ENCODE measurements around the gene CLK2.
"Not testable (repeated sequence)": the region's sequence is repeated elsewhere in the genome, so short reads cannot be mapped to it uniquely, and the experiment has no call there.

Gene CLK2

GRCh38 chr1:155214702-155215101, 58.6 kb downstream of the CLK2 start:
- not testable (repeated sequence) for DNase-seq (ENCODE audit: low read depth in 2 of 2, low spot score in 1 of 2)
